Large intestine (tissue), 3 donors: ENCODE results near the gene GAS5. TPM values are rescaled to one million over a fixed set of nuclear protein-coding genes. Genes with fewer than 3 reads are reported as not detected.
"Not testable (repeated sequence)": the region's sequence is repeated elsewhere in the genome, so short reads cannot be mapped to it uniquely, and the experiment has no call there.

Experiments used
- DNase-seq, 2 donors: peaks; one replicate each; pipeline versions ENCODE4 v3.0.0 to v3.0.0-alpha.2; 2013
- H3K27ac ChIP-seq: one replicate; pipeline ENCODE4 v1.5.1; 2013; ENCODE audit warnings: low read length
- H3K27me3 ChIP-seq: 2 replicates; pipeline ENCODE4 v1.6.1; 2013; ENCODE audit warnings: low read length; ENCODE audit not compliant: control insufficient read depth, insufficient read depth
- H3K36me3 ChIP-seq: 2 replicates; pipeline ENCODE4 v1.6.1; 2013; ENCODE audit warnings: low read length; ENCODE audit not compliant: control insufficient read depth, insufficient read depth
- H3K4me1 ChIP-seq: one replicate; pipeline ENCODE4 v1.6.1; 2013; ENCODE audit warnings: low read length; ENCODE audit not compliant: control insufficient read depth, insufficient read depth
- H3K4me3 ChIP-seq: one replicate; pipeline ENCODE4 v1.5.1; 2013; ENCODE audit warnings: low read length
- H3K9me3 ChIP-seq: one replicate; pipeline ENCODE4 v1.6.1; 2013; ENCODE audit warnings: mild to moderate bottlenecking, low read depth, low read length, moderate library complexity; ENCODE audit not compliant: control insufficient read depth
- WGBS: methylation state at CpG from one replicate; pipeline ENCODE4 v1.1.5; 2013; ENCODE audit warnings: low lambda C conversion rate; ENCODE audit not compliant: insufficient coverage; 5-methylcytosine and 5-hydroxymethylcytosine counted together
- polyA plus RNA-seq: library from polyadenylated mRNA; unstranded; fragments of 120-200 nt; gene quantifications from one replicate; pipeline ENCODE4 v1.2.1, GENCODE V29; 2013

Gene GAS5
- polyA plus RNA-seq, 1 donor: 835 TPM

DNA sequence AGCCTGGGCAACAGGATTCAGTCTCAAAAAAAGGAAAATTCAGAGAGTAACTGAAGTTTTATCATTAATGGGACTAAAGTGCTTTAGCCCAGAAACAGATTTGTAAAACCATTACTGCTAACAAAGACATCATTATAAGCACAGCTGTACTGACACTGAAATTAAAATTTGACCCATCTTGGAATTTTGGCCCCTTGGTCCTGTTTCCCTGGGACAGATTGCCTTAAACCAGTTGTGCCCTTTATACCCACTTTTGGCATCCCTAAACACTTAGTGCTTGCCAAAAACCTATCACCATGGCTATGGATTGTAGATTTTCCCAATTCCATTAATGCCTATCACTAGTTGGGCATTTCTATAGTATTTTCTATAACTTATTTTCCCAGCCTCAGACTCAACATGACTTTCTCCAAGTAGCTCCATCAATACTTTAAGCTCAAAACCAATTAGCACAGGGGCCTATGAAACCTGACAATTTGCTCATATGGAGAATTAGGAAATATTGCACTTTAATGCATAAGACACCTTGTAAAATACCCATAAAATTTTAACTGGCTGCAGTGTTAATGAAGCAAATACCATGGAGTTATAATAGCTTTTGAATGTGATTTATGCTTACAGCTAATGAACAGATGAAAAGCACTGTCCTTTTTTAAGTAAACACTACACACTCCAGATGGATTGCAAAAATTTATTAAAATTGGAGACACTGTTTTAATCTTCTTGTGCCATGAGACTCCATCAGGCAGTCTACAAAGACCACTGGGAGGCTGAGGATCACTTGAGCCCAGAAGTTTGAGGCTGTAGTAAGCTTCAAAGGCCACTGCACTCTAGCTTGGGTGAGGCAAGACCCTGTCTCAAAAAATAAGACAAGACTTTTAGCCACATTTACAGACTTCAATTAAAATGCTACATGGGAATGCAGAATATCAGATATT is 4.3 kb downstream of the GAS5 start:
- H3K4me1 ChIP-seq: peaks cover 5% of the 10 kb centered on the region
- no peak for DNase-seq
- no peaks in the 10 kb centered on the region for H3K9me3 ChIP-seq
- no peaks in the 10 kb centered on the region for H3K27me3 ChIP-seq
- H3K4me3 ChIP-seq: no peak overlapping the region
- H3K27ac ChIP-seq: no peak overlapping the region
- H3K36me3 ChIP-seq: peaks cover 52% of the 10 kb centered on the region

DNA sequence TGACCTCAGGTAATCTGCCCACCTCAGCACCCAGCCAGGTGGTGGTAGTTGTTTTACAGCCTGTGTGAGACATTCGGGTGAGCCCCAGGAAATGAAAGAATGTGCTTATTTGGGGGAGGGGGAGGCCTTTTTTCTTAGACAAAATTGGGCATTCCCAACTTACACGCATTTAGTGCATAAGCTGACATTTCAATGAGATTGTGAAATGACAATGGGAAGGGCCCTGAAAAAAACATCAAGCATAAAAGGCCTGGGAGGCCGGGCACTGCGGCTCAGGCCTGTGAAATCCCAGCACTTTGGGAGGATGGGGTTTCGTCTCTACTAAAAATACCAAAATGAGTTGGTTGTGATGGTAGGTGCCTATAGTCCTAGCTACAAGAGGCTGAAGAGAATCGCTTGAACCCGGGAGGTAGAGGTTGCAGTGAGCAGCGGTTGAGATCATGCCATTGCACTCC is 5.0 kb downstream of the GAS5 start:
- DNase-seq: no peak
- Histone ChIP-seq H3K36me3 (peaks cover 56% of the 10 kb centered on the region), H3K9me3 (no peaks in the 10 kb centered on the region), H3K4me1 (peaks cover 5% of the 10 kb centered on the region), H3K27me3 (no peaks in the 10 kb centered on the region), H3K27ac (no peak overlapping the region), H3K4me3 (no peak overlapping the region)
- WGBS: 53% methylated on average over 3 of the region's 8 CpGs

DNA sequence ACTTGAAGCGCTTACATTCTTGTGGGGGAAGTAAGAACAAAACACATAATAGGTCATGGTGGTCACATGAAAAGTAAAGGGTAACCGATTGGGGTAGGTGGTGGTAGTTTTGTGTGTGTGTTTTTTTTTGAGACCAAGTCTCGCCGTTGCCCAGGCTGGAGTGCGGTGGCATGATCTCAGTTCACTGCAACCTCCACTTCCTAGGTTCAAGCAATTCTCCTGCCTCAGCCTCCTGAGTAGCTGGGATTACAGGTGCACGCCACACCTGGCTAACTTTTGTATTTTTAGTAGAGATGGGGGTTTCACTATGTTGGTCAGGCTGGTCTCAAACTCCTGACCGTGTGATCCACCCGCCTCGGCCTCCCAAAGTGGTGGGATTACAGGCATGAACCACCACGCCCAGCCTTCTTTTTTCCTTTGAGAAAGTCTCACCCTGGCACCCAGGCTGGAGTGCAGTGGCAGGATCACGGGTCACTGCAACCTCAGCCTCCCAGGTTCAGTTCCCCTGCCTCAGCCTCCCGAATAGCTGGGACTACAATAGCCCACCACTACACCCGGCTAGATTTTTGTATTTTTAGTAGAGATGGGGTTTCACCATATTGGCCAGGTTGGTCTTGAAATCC is 5.5 kb downstream of the GAS5 start:
- H3K36me3 ChIP-seq: peaks cover 59% of the 10 kb centered on the region

GRCh38 chr1:173861731-173862145 is 6.1 kb downstream of the GAS5 start:
- 93% methylated on average over 3 of the region's 7 CpGs for WGBS
- Histone ChIP-seq H3K4me3 (no peak overlapping the region), H3K4me1 (peaks cover 4% of the 10 kb centered on the region), H3K36me3 (peaks cover 62% of the 10 kb centered on the region), H3K27me3 (no peaks in the 10 kb centered on the region), H3K9me3 (no peaks in the 10 kb centered on the region), H3K27ac (no peak overlapping the region)
- no peak for DNase-seq

More for the DNA sequence above, 5.5 kb downstream of the GAS5 start:
- H3K27ac ChIP-seq, H3K4me3 ChIP-seq, H3K4me1 ChIP-seq, H3K9me3 ChIP-seq, H3K27me3 ChIP-seq, DNase-seq: not testable (repeated sequence)
- WGBS: 100% methylated on average over 1 of the region's 13 CpGs

GRCh38 chr1:173860065-173860464 is 7.7 kb downstream of the GAS5 start:
- no peak for DNase-seq
- 100% methylated on average over 1 of the region's 1 CpG for WGBS
- peaks cover 59% of the 10 kb centered on the region for H3K36me3 ChIP-seq
- H3K4me1 ChIP-seq: no peaks in the 10 kb centered on the region
- H3K4me3 ChIP-seq: no peak overlapping the region
- no peaks in the 10 kb centered on the region for H3K27me3 ChIP-seq
- no peak overlapping the region for H3K27ac ChIP-seq
- no peaks in the 10 kb centered on the region for H3K9me3 ChIP-seq

- not testable (repeated sequence) for H3K9me3 ChIP-seq, H3K4me3 ChIP-seq, H3K4me1 ChIP-seq, H3K27me3 ChIP-seq, DNase-seq, H3K27ac ChIP-seq
- 80% methylated on average over 1 of the region's 5 CpGs for WGBS
- peaks cover 54% of the 10 kb centered on the region for H3K36me3 ChIP-seq
Observed at GRCh38 chr1:173859547-173859946, 8.2 kb downstream of the GAS5 start.

DNA sequence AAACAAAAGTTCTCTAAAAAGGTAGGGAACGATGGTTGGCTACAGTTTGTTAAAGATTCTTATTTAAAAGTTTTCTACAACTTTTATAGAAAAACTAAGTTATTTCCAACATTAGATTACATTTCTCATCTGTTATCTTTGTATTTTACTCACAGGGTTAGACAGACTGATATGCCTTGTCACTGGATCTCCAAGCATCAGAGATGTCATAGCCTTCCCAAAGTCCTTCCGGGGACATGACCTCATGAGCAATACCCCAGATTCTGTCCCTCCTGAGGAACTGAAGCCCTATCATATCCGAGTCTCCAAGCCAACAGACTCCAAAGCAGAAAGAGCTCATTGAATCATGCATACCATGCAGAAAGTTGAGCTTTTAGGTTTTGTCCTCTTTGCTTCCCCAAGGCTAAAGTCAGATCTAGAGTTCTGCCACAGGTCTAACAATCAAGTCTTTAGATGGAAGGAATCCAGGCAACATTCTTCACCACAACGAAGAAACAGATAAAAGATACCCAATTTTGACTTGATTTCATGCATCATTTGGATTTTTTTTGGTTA is 10.3 kb downstream of the GAS5 start:
- Histone ChIP-seq H3K9me3 (no peaks in the 10 kb centered on the region), H3K27me3 (no peaks in the 10 kb centered on the region), H3K4me1 (no peaks in the 10 kb centered on the region), H3K36me3 (peaks cover 51% of the 10 kb centered on the region), H3K4me3 (no peak overlapping the region), H3K27ac (no peak overlapping the region)
- no peak for DNase-seq
- WGBS: 82% methylated on average over 3 of the region's 4 CpGs

DNA sequence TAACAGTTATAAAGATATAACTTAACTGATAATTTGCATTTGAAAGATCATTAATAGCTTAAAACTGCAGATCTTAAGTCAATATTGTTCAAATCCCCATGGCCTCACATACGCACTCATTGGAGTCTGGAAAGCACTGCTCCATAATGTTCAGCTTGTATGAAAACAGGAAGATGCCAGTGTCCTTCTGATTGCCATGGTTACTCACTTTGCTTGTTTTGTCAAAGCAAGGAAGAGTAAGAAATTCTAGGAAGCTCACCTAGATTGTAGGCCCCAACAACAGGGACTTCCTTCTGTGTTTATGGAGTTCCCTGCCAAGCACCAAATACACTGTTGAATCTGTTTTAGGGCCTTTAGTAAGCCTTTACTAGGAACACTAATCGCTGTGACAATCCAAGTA is 10.9 kb downstream of the GAS5 start:
- H3K27me3 ChIP-seq: no peaks in the 10 kb centered on the region
- H3K27ac ChIP-seq: no peak overlapping the region
- WGBS: 100% methylated on average over 1 of the region's 2 CpGs
- H3K4me1 ChIP-seq: no peaks in the 10 kb centered on the region
- no peak overlapping the region for H3K4me3 ChIP-seq
- no peak for DNase-seq
- H3K36me3 ChIP-seq: peaks cover 50% of the 10 kb centered on the region
- H3K9me3 ChIP-seq: no peaks in the 10 kb centered on the region

GRCh38 chr1:173856014-173856413 is 11.8 kb downstream of the GAS5 start:
- Histone ChIP-seq H3K4me3 (no peak overlapping the region), H3K36me3 (peaks cover 48% of the 10 kb centered on the region), H3K9me3 (no peaks in the 10 kb centered on the region), H3K27ac (no peak overlapping the region), H3K27me3 (no peaks in the 10 kb centered on the region), H3K4me1 (no peaks in the 10 kb centered on the region)
- DNase-seq: no peak
- 100% methylated on average over 1 of the region's 1 CpG for WGBS

DNA sequence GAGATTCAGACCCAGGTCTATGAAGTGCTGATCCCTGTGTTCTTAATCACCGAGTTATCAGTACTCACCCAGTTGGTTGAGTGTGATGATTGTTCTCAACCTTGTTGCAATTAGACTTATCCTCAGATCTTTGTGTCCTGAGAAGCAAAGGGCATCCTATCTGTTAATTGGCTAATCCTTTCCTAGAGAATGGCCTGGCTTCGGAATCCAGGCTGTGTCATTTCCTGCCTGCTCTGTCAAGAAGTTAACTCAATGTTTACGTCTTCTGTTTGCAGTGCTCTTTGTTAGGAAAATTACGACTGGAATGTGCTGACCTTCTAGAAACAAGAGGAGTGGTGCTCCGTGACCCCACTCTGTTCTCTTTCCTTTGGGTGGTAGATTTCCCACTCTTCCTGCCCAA is 14.7 kb downstream of the GAS5 start:
- peak; percentile 27 to 41 for DNase-seq
- WGBS: no CpG with 5 or more reads among the region's 5 CpGs
- H3K36me3 ChIP-seq: peaks cover 39% of the 10 kb centered on the region
- H3K4me1 ChIP-seq: no peaks in the 10 kb centered on the region
- H3K27ac ChIP-seq: no peak overlapping the region
- H3K4me3 ChIP-seq: no peak overlapping the region
- H3K9me3 ChIP-seq: no peaks in the 10 kb centered on the region
- no peaks in the 10 kb centered on the region for H3K27me3 ChIP-seq
